PFSK-1 (cell line): Measurements from ENCODE around the gene NLRP4.

ENCODE experiments used
- FOXP2 ChIP-seq: optimal IDR thresholded peaks from 2 replicates; pipeline ENCODE3; 2011; ENCODE audit warnings: borderline replicate concordance, control low read depth, inconsistent platforms; ENCODE audit not compliant: insufficient read depth; ENCODE audit errors: extremely low read length, extremely low read depth
- POLR2AphosphoS5 ChIP-seq: IDR thresholded peaks from 2 replicates; pipeline ENCODE4 v1.6.1; 2012; ENCODE audit warnings: low read depth, mild to moderate bottlenecking, control low read depth, low read length, moderate library complexity
- REST ChIP-seq, 2 experiments: IDR thresholded peaks; 2 replicates each; pipeline versions ENCODE4 v1.6.1 to v1.8.0; 2011 to 2012; ENCODE audit warnings: low read depth in 2 of 2, low read length in 2 of 2, control low read depth in 1 of 2, inconsistent platforms in 1 of 2, mild to moderate bottlenecking in 1 of 2, moderate library complexity in 1 of 2; ENCODE audit not compliant: insufficient read depth in 1 of 2
- SIN3A ChIP-seq: IDR thresholded peaks from 2 replicates; pipeline ENCODE4 v1.6.1; 2012; ENCODE audit warnings: mild to moderate bottlenecking, low read length, moderate library complexity, borderline replicate concordance; ENCODE audit not compliant: insufficient read depth
- TAF1 ChIP-seq: IDR thresholded peaks from 2 replicates; pipeline ENCODE4 v1.6.1; 2012; ENCODE audit warnings: low read length, control low read depth, borderline replicate concordance; ENCODE audit not compliant: insufficient read depth

Gene NLRP4

GRCh38 chr19:55832676-55833075, 3.7 kb upstream of the NLRP4 start:
- no peak for TF ChIP-seq FOXP2
- TF ChIP-seq SIN3A, result no peak
- no peak for TF ChIP-seq POLR2AphosphoS5
- no peak for TF ChIP-seq REST (IDR thresholded peaks at IDR 0.05; ENCODE audit: insufficient read depth in 1 of 2, low read depth in 2 of 2, low read length in 2 of 2)
- no peak for TF ChIP-seq TAF1

GRCh38 chr19:55838251-55838650, 1.9 kb downstream of the NLRP4 start:
- no peak for TF ChIP-seq POLR2AphosphoS5
- TF ChIP-seq REST (IDR thresholded peaks at IDR 0.05; ENCODE audit: insufficient read depth in 1 of 2, low read depth in 2 of 2, low read length in 2 of 2), result no peak
- TF ChIP-seq TAF1, result no peak
- no peak for TF ChIP-seq SIN3A
- TF ChIP-seq FOXP2, result no peak

GRCh38 chr19:55838906-55839305, 2.6 kb downstream of the NLRP4 start:
- TF ChIP-seq FOXP2 (no peak), TAF1 (no peak), POLR2AphosphoS5 (no peak), SIN3A (no peak), REST (IDR thresholded peaks at IDR 0.05; ENCODE audit: insufficient read depth in 1 of 2, low read depth in 2 of 2, low read length in 2 of 2) (no peak)

GRCh38 chr19:55855160-55855559, 18.8 kb downstream of the NLRP4 start:
- TF ChIP-seq FOXP2 (no peak), TAF1 (no peak), POLR2AphosphoS5 (no peak), REST (IDR thresholded peaks at IDR 0.05; ENCODE audit: insufficient read depth in 1 of 2, low read depth in 2 of 2, low read length in 2 of 2) (no peak), SIN3A (no peak)

DNA sequence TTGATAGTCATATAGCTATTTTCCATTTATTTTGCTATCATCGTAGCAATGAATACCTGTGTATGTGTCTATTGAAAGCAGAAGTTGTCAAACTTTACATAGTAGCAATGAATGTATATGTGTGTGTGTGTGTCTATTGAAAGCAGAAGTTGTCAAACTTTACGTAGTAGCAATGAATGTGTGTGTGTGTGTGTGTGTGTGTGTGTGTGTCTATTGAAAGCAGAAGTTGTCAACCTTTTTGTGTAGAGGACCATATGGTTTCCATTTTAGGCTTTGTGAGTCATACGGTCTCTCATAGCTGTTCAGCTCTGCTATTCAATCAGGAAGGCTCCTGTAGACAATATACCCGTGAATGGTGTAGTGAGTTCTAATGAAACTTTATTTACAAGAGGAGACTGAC, 20.8 kb downstream of the NLRP4 start:
- TF ChIP-seq TAF1 (no peak), POLR2AphosphoS5 (no peak), REST (IDR thresholded peaks at IDR 0.05; ENCODE audit: insufficient read depth in 1 of 2, low read depth in 2 of 2, low read length in 2 of 2) (no peak), FOXP2 (no peak), SIN3A (no peak)
